ENCODE measurements around the gene KRTAP5-9. TPM values are rescaled to one million over a fixed set of nuclear protein-coding genes. Genes with fewer than 3 reads are reported as not detected.

The KRTAP5-9 gene
- total and polyA plus RNA-seq, 2 of the 8 experiments (the other 6 are each of a cell fraction or from before 2014, with no cell fraction given): 0.11 TPM; not detected in 1

GRCh38 chr11:71507102-71507501 is 41.1 kb upstream of the KRTAP5-9 start (continued):
- no peak for TF ChIP-seq SP2 (IDR thresholded peaks at IDR 0.05; ENCODE audit: low read length)
- TF ChIP-seq SRF (IDR thresholded peaks at IDR 0.05; ENCODE audit: low read depth, low read length): no peak
- TF ChIP-seq NANOG (IDR thresholded peaks at IDR 0.05; ENCODE audit: insufficient read depth, low read depth, low read length, poor library complexity, severe bottlenecking): no peak
- no peak for TF ChIP-seq SIN3A (conservative IDR thresholded peaks at IDR 0.05 in 1 of 2, IDR thresholded peaks at IDR 0.05 in 1 of 2; ENCODE audit: low read depth in 1 of 2, low read length in 2 of 2)
- no peak for TF ChIP-seq KDM4A (IDR thresholded peaks at IDR 0.05; ENCODE audit: low read depth, low read length, severe bottlenecking)
- no peak for TF ChIP-seq NRF1 (IDR thresholded peaks at IDR 0.05; ENCODE audit: low read depth, low read length)

All from H1 (cell line).